Tibial nerve (tissue), 4 donors: Measurements from ENCODE around the gene TRABD2B.

Source experiments
- CTCF ChIP-seq, 5 experiments: fragments of 200-600 bp in 3 of 5; fragments of 450-650 bp in 2 of 5; sonication (generic) in 3 of 5; IDR thresholded peaks; one replicate each; pipeline ENCODE4 v1.5.1; 2016 to 2019; ENCODE audit warnings: antibody characterized with exemption in 5 of 5, mild to moderate bottlenecking in 3 of 5, moderate library complexity in 2 of 5
- EP300 ChIP-seq, 2 donors: sonication (generic); formaldehyde crosslinking; IDR thresholded peaks; one replicate each; pipeline ENCODE4 v1.6.1; 2017; ENCODE audit warnings: antibody characterized with exemption in 2 of 2, mild to moderate bottlenecking in 1 of 2
- POLR2A ChIP-seq, 2 donors: fragments of 450-650 bp; IDR thresholded peaks; one replicate each; pipeline ENCODE4 v1.6.1; 2017; ENCODE audit warnings: antibody characterized with exemption in 2 of 2, mild to moderate bottlenecking in 2 of 2, moderate library complexity in 2 of 2

- TF ChIP-seq CTCF (IDR thresholded peaks at IDR 0.05) (no peak), POLR2A (IDR thresholded peaks at IDR 0.05) (no peak), EP300 (IDR thresholded peaks at IDR 0.05) (no peak)
Measured at GRCh38 chr1:47991673-47992072, 5.5 kb downstream of the TRABD2B start.
